HG02588 (cell line): ENCODE data around the gene CACHD1.

Experiments used
- ATAC-seq: cut with Tn5 transposase; IDR thresholded peaks from one replicate; pipeline ENCODE4 v1.9.1; 2021; ENCODE audit warnings: mild to moderate bottlenecking, moderate library complexity; ENCODE audit not compliant: unreplicated experiment

Gene CACHD1

DNA sequence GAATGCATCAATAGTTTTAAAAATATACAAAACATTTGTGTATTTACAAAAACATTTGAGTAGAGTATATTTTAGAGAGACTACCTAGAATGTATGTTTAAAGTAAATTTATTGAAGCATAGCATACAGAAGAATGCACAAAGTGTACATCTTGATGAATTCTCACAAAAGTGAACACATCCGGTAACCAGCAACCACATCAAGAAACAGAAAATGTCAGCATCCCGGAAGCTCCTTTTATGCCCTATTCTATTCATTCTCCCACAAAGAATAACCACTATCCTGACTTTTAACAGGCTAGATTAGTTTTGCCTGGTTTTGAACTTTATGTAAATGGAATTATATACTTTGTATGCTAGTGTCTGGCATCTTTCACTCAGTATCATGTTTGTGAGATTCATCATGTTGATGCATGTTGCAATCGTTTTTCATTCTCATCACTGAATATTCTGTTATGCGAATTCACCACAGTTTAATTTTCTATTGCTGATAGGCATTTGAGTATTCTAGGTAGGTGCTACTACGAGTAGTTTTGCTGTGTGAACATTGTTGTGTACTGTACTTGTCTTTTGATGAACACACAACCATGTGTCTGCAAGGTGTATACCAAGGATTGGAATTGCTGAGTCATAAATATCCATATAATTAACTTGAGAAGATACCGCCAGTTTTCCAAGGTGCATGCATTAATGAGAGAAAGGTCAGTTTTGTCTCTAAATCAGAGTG lies 75.4 kb downstream of the CACHD1 start:
- ATAC-seq = no peak

DNA sequence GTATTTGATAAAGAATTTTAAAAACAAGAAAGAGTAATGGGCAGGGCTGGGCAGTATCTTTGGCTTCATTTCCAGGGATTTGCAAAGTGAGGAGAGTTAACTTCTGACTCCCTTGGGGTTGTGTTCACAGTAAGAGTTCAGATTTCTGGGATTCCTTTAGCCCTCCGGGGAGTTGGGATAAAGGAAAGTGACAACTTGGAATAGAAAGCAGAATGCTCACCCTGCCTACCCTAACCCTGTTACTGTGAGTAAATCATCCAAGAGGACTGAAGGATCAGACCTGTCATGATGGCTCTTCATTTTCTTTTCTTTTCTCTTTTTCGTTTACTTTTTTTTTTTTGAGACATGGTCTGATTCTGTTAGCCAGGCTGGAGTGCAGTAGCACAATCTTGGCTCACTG lies 76.1 kb downstream of the CACHD1 start:
- no peak for ATAC-seq

GRCh38 chr1:64549464-64550239 lies 79.7 kb downstream of the CACHD1 start:
- no peak for ATAC-seq

- ATAC-seq = no peak
Observed at GRCh38 chr1:64550510-64550909, 80.6 kb downstream of the CACHD1 start.

GRCh38 chr1:64550946-64551605 lies 81.1 kb downstream of the CACHD1 start:
- ATAC-seq = no peak

GRCh38 chr1:64553285-64553684 lies 83.4 kb downstream of the CACHD1 start:
- ATAC-seq = no peak

- no peak for ATAC-seq
Observed at GRCh38 chr1:64555947-64556346, 86.0 kb downstream of the CACHD1 start.

GRCh38 chr1:64561993-64562392 lies 92.1 kb downstream of the CACHD1 start:
- no peak for ATAC-seq

- no peak for ATAC-seq
Observed at GRCh38 chr1:64563958-64564565, 94.1 kb downstream of the CACHD1 start.

GRCh38 chr1:64564891-64565290 lies 95.0 kb downstream of the CACHD1 start:
- ATAC-seq = no peak

DNA sequence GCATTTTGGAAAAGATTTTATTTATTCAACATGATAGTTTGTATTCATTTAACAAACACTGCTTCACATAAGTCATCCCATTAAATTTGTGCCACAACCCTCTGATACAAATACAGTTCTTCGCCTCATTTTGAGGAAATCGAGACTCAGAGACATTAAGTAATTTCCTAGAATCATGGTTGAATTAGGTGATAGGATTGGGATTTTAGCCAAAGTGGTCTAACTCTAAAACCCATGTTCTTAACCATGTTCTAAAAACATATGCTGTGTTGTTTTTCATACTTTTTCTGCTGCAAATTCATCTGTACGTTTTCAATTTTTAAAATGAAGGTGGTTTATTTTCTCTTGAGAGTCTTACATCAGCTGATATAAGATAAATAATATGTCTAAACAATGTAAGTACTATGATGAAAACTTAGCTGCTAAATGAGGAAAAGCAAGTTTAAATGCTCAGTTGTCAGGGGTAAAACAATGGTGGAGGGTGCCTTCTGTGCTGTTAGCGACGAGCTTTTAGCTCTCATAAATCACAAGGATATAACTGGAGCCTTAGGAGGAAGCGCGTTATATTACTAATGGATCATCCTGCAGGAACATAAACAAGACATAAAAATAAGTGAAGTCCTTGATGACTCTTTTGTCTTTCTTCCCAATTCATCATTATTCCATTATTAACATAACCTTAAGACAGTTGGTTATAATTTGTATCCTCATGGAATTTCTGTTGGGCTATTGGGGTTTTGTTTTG lies 97.7 kb downstream of the CACHD1 start:
- no peak for ATAC-seq

DNA sequence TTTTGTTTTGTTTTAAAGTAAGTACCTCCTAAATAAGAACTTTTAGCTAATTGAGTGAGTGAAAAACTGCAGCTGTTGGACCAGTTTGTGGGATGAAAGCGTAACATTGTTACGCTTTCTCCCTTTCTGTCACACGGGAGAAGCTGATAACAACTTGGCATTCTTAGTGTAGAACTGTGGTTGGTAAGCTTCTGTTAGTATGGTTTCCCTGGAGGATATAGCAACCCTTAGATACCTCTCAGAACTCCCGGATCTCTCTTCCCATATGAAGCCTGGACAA lies 98.2 kb downstream of the CACHD1 start:
- no peak for ATAC-seq

GRCh38 chr1:64569411-64569810 lies 99.5 kb downstream of the CACHD1 start:
- no peak for ATAC-seq

- no peak for ATAC-seq
Observed at GRCh38 chr1:64570267-64570855, 100.4 kb downstream of the CACHD1 start.

DNA sequence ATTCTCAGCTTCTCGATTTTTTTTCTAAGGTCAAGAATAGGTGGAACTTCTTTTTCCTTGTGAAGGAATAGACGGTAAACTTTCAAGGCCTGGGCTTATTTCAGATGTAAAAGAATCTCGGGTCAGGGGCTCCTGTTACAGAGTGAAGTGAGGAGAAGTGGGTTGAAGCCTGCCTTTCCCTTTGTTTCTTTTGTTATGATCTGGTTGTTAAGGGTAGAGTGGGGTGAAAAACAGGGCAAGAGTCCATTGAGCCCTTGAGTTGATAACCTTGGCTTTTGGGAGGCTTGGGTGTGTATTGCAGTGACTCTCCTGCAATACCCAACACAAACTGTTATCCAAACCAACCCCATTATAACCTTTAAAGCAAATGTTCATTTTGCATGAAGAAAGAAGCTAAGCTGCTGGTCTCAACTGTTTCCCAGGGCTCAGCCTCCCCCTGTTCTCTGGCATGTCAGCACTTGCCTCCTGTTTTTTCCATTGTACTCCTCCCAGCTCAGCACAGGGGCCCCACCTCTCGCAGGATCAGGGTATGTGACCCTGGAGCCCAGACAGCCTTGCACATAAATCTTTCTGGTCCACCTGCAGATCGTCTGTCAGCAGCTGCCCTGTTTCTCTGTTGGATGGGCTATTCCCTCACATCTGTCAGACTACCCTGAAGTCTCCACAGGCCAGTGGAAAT lies 102.4 kb downstream of the CACHD1 start:
- ATAC-seq = no peak

GRCh38 chr1:64574301-64574700 lies 104.4 kb downstream of the CACHD1 start:
- ATAC-seq = no peak

GRCh38 chr1:64575881-64576676 lies 106.2 kb downstream of the CACHD1 start:
- no peak for ATAC-seq

GRCh38 chr1:64578270-64578973 lies 108.5 kb downstream of the CACHD1 start:
- no peak for ATAC-seq

DNA sequence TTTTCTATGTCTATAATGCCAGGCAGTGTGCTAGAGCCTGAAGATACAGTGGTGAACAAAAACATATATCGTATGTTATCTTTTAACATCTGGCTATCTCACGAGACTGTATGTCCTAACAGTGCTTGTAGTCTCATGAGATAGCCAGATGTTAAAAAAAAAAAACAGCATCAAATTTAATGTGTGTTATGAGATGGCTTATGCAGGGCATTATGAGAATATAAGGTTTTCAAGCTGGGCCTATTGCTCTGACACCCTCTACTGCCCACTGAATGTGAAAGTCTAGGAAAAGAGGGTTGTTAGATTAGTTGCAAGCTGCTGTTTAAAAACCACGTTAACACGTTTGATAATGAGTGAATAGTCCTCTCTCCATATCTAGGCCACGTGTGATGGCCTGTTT lies 109.8 kb downstream of the CACHD1 start:
- ATAC-seq = no peak
